Measurements from ENCODE around the gene ARMH3.

DNA sequence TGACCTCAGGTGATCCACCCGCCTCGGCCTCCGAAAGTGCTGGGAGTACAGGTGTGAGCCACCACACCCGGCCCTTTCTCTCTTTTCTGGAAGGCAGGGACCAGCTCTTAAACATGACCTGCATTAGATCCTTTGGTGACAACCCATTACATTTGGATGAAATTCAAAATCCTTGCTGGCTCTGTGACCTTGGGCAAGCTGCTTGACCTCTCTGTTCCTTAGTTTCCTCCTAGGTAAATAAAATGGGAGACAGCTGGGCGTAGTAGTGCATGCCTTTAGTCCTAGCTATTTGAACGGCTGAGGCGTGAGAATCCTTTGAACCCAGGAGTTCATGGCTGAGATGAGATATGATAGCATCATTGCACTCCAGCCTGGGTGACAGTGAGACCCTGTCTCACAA lies 40.5 kb upstream of the ARMH3 start:
- TF ChIP-seq, protein P1, sequence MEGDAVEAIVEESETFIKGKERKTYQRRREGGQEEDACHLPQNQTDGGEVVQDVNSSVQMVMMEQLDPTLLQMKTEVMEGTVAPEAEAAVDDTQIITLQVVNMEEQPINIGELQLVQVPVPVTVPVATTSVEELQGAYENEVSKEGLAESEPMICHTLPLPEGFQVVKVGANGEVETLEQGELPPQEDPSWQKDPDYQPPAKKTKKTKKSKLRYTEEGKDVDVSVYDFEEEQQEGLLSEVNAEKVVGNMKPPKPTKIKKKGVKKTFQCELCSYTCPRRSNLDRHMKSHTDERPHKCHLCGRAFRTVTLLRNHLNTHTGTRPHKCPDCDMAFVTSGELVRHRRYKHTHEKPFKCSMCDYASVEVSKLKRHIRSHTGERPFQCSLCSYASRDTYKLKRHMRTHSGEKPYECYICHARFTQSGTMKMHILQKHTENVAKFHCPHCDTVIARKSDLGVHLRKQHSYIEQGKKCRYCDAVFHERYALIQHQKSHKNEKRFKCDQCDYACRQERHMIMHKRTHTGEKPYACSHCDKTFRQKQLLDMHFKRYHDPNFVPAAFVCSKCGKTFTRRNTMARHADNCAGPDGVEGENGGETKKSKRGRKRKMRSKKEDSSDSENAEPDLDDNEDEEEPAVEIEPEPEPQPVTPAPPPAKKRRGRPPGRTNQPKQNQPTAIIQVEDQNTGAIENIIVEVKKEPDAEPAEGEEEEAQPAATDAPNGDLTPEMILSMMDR (conservative IDR thresholded peaks at IDR 0.05; ENCODE audit: low read length) = no peak
- TF ChIP-seq EZH2phosphoT487 (IDR thresholded peaks at IDR 0.05; ENCODE audit: borderline replicate concordance, low read depth, low read length) = no peak
